ENCODE data around the gene MCTP1.

DNA sequence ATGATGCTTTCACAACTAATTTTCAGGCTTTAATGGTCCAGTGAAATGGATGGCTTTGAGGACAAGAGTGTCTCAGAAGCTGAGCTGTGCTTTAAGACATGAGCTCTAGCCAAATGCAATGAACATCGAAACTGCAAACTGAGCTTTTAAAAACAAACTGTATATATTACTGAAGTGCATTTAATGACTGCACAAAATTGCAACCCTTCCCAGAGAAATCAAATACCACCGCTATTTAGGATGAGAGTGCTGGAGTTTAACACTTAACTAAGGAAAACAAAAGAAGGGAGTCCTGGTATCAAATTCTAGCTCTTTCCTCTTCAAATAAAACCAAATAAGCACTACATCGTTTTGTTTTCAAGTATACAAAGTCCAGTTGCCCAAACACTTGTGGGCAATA is 502.5 kb downstream of the MCTP1 start:
- TF ChIP-seq POLR2A (IDR thresholded peaks at IDR 0.05; ENCODE audit: low read depth, low read length) (no peak), POLR2AphosphoS5 (IDR thresholded peaks at IDR 0.05; ENCODE audit: low read depth, low read length) (no peak)
